Fibroblast of lung (primary cell): Measurements from ENCODE around the gene SURF4. TPM values are rescaled to one million over a fixed set of nuclear protein-coding genes. Genes with fewer than 3 reads are reported as not detected.

Experiments
- DNase-seq, 2 donors: peaks; one replicate each; pipeline versions ENCODE4 v3.0.0 to v3.0.0-alpha.2; 2010; ENCODE audit warnings: low read depth in 2 of 2
- H2AFZ ChIP-seq: 2 replicates; pipeline ENCODE4 v1.5.1; 2012; ENCODE audit warnings: low read length, control low read depth, inconsistent platforms
- H3K27ac ChIP-seq: 2 replicates; pipeline ENCODE4 v1.5.1; 2011; ENCODE audit warnings: low read length, control low read depth; ENCODE audit not compliant: insufficient read depth
- H3K27me3 ChIP-seq: 2 replicates; pipeline ENCODE4 v1.5.1; 2011; ENCODE audit warnings: mild to moderate bottlenecking, low read length; ENCODE audit not compliant: control insufficient read depth, insufficient read depth
- H3K36me3 ChIP-seq: 2 replicates; pipeline ENCODE4 v1.5.1; 2011; ENCODE audit warnings: low read length; ENCODE audit not compliant: control insufficient read depth, insufficient read depth
- H3K4me1 ChIP-seq: 2 replicates; pipeline ENCODE4 v1.5.1; 2011; ENCODE audit warnings: low read length; ENCODE audit not compliant: control insufficient read depth, insufficient read depth; ENCODE audit errors: extremely low read depth
- H3K4me2 ChIP-seq: 2 replicates; pipeline ENCODE4 v1.5.1; 2011; ENCODE audit warnings: low read length, control low read depth; ENCODE audit not compliant: insufficient read depth; ENCODE audit errors: extremely low read depth
- H3K4me3 ChIP-seq, 4 experiments: fragments of 200-600 bp in 1 of 4; sonication (generic) in 1 of 4; replicated peaks in 1 of 4; 2 replicates each; pipeline ENCODE4 v1.5.1; 2011 to 2016; ENCODE audit warnings: low read length in 4 of 4, low read depth in 3 of 4, mild to moderate bottlenecking in 3 of 4, control low read depth in 2 of 4, inconsistent platforms in 1 of 4, mixed read lengths in 1 of 4; ENCODE audit not compliant: insufficient read depth in 1 of 4; ENCODE audit errors: control extremely low read depth in 1 of 4
- H3K79me2 ChIP-seq: 2 replicates; pipeline ENCODE4 v1.5.1; 2012; ENCODE audit warnings: mild to moderate bottlenecking, low read length, inconsistent platforms; ENCODE audit not compliant: control insufficient read depth, insufficient read depth
- H3K9ac ChIP-seq: 2 replicates; pipeline ENCODE4 v1.5.1; 2011; ENCODE audit warnings: mild to moderate bottlenecking, low read length, control low read depth; ENCODE audit not compliant: insufficient read depth
- H3K9me3 ChIP-seq: 2 replicates; pipeline ENCODE4 v1.5.1; 2012; ENCODE audit warnings: low read depth, low read length; ENCODE audit not compliant: control insufficient read depth, insufficient read depth
- H4K20me1 ChIP-seq: 2 replicates; pipeline ENCODE4 v1.5.1; 2011; ENCODE audit warnings: low read length; ENCODE audit not compliant: control insufficient read depth, insufficient read depth; ENCODE audit errors: extremely low read depth
- CTCF ChIP-seq, 2 donors: IDR thresholded peaks in 1 of 2; conservative IDR thresholded peaks in 1 of 2; 1 replicate in 1 of 2; 2 replicates in 1 of 2; pipeline ENCODE4 v1.5.1; 2011 to 2012; ENCODE audit warnings: low read length in 2 of 2, control low read depth in 1 of 2, inconsistent platforms in 1 of 2, low read depth in 1 of 2, mild to moderate bottlenecking in 1 of 2
- EZH2 ChIP-seq: IDR thresholded peaks from 2 replicates; pipeline ENCODE4 v1.5.1; 2012; ENCODE audit warnings: low read length, control low read depth, mild to moderate bottlenecking; ENCODE audit errors: missing control alignments
- polyA plus RNA-seq, 2 donors: library from polyadenylated mRNA; depleted of rRNA in 1 of 2; stranded (reverse) in 1 of 2; unstranded in 1 of 2; fragments of >200 nt; gene quantifications; 2 replicates each; pipeline ENCODE4 v1.2.1, GENCODE V29; 2011 to 2012; ENCODE audit warnings: missing spikeins in 1 of 2
- total RNA-seq: library from RNA; depleted of rRNA; stranded (reverse); fragments of >200 nt; gene quantifications from 2 replicates; pipeline ENCODE4 v1.2.1, GENCODE V29; 2014

The SURF4 gene
- total and polyA plus RNA-seq, 2 donors (not counting 1 experiment from before 2014, with no cell fraction given) = 338 to 358 TPM

GRCh38 chr9:133346021-133346785 is 29.7 kb downstream of the SURF4 start:
- no peak overlapping the region for H3K9ac ChIP-seq
- H3K27me3 ChIP-seq = no peaks in the 10 kb centered on the region
- H3K4me1 ChIP-seq = peaks cover 11% of the 10 kb centered on the region
- H3K79me2 ChIP-seq = peaks cover 43% of the 10 kb centered on the region
- H2AFZ ChIP-seq = no peak overlapping the region
- peaks cover 37% of the 10 kb centered on the region for H3K36me3 ChIP-seq
- H3K4me3 ChIP-seq = peak overlapping the region; percentile 50 to 95 (median 92)
- H3K27ac ChIP-seq = peak overlapping the region; percentile 4
- no peaks in the 10 kb centered on the region for H4K20me1 ChIP-seq
- H3K4me2 ChIP-seq = peak overlapping the region; percentile 85
- DNase-seq = no peak
- TF ChIP-seq CTCF (conservative IDR thresholded peaks at IDR 0.05 in 1 of 2, IDR thresholded peaks at IDR 0.05 in 1 of 2; ENCODE audit: low read depth in 1 of 2, low read length in 2 of 2) = no peak
- no peak for TF ChIP-seq EZH2
- H3K9me3 ChIP-seq = no peaks in the 10 kb centered on the region

GRCh38 chr9:133345596-133345995 is 30.3 kb downstream of the SURF4 start:
- Histone ChIP-seq H3K27me3 (no peaks in the 10 kb centered on the region), H3K4me3 (no peak overlapping the region), H2AFZ (no peak overlapping the region), H3K4me1 (peaks cover 11% of the 10 kb centered on the region), H3K9me3 (no peaks in the 10 kb centered on the region), H3K36me3 (peaks cover 40% of the 10 kb centered on the region), H3K4me2 (no peak overlapping the region), H3K79me2 (peaks cover 43% of the 10 kb centered on the region), H3K9ac (no peak overlapping the region), H3K27ac (no peak overlapping the region), H4K20me1 (no peaks in the 10 kb centered on the region)
- TF ChIP-seq EZH2 (no peak), CTCF (conservative IDR thresholded peaks at IDR 0.05 in 1 of 2, IDR thresholded peaks at IDR 0.05 in 1 of 2; ENCODE audit: low read depth in 1 of 2, low read length in 2 of 2) (no peak)
- DNase-seq = no peak

DNA sequence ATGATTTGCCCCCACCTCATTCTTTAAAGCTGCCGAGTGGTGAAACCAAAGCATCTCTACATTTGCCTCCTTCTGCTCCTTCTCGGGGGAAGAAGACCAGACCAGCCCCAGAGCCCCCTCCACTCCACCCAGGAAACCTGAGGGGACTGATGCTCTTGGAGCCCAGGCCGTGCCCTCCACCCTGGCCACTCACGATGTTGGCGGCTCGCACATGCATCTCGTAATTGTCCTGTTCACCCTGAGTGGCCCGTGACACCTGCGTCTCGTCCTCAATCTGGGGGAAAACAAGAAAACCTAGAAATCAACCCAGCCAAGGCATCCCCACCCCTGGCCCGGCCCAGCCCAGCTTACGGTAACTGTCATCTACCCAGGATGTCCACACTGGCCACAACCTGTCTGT is 30.9 kb downstream of the SURF4 start:
- H3K9ac ChIP-seq = no peak overlapping the region
- H3K36me3 ChIP-seq = peaks cover 39% of the 10 kb centered on the region
- H4K20me1 ChIP-seq = no peaks in the 10 kb centered on the region
- no peaks in the 10 kb centered on the region for H3K27me3 ChIP-seq
- H3K27ac ChIP-seq = no peak overlapping the region
- DNase-seq = no peak
- TF ChIP-seq EZH2 (no peak), CTCF (conservative IDR thresholded peaks at IDR 0.05 in 1 of 2, IDR thresholded peaks at IDR 0.05 in 1 of 2; ENCODE audit: low read depth in 1 of 2, low read length in 2 of 2) (no peak)
- H3K79me2 ChIP-seq = peaks cover 37% of the 10 kb centered on the region
- H3K4me1 ChIP-seq = peaks cover 9% of the 10 kb centered on the region
- no peak overlapping the region for H2AFZ ChIP-seq
- no peak overlapping the region for H3K4me2 ChIP-seq
- no peaks in the 10 kb centered on the region for H3K9me3 ChIP-seq
- no peak overlapping the region for H3K4me3 ChIP-seq
